ENCODE measurements around the gene ERCC2. TPM values are rescaled to one million over a fixed set of nuclear protein-coding genes. Genes with fewer than 3 reads are reported as not detected.

ERCC2 gene
- total RNA-seq, 4 donors from 2014 or later, result 3.0 to 46.2 (median 9.2) TPM

DNA sequence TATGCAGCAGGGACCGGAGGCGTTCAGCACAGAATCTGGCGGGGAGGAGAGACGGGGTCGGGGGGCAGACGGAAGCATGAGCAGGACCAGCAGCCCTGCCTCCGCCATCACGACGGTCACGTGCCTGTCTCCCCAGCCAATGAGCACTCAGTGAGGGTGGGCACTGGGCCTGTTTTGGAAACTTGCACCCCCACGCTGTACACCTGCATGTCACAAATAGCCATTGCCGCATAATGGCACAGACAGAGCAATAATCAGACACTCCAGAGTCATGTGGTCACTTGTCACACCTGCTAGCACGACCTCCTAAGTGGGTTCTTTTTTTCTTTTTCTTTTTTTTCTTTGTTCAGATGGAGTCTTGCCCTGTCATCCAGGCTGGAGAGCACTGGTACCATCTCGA lies 8.8 kb downstream of the ERCC2 start:
- in situ Hi-C loops (cut with MboI; ENCODE audit: low pct_ligation_motif_present in 1 of 4, low pct_unique_long_range_greater_than_20kb in 1 of 4, low sequenced_read_pairs in 3 of 4), result no loop called here
- WGBS, 2 donors (ENCODE audit: low coverage in 1 of 2), result 87 to 89% methylated on average over 3 to 14 of the region's 14 CpGs
- Histone ChIP-seq H3K27ac (no peak overlapping the region), H3K9me3 (no peaks in the 10 kb centered on the region), H3K36me3 (no peaks in the 10 kb centered on the region), H3K27me3 (no peaks in the 10 kb centered on the region), H3K4me3 (no peak overlapping the region), H3K4me1 (no peaks in the 10 kb centered on the region)
- TF ChIP-seq EP300 (IDR thresholded peaks at IDR 0.05; ENCODE audit: low read depth) (no peak), POLR2AphosphoS5 (IDR thresholded peaks at IDR 0.05) (no peak), POLR2A (IDR thresholded peaks at IDR 0.05) (no peak)
- TF ChIP-seq, protein P1, sequence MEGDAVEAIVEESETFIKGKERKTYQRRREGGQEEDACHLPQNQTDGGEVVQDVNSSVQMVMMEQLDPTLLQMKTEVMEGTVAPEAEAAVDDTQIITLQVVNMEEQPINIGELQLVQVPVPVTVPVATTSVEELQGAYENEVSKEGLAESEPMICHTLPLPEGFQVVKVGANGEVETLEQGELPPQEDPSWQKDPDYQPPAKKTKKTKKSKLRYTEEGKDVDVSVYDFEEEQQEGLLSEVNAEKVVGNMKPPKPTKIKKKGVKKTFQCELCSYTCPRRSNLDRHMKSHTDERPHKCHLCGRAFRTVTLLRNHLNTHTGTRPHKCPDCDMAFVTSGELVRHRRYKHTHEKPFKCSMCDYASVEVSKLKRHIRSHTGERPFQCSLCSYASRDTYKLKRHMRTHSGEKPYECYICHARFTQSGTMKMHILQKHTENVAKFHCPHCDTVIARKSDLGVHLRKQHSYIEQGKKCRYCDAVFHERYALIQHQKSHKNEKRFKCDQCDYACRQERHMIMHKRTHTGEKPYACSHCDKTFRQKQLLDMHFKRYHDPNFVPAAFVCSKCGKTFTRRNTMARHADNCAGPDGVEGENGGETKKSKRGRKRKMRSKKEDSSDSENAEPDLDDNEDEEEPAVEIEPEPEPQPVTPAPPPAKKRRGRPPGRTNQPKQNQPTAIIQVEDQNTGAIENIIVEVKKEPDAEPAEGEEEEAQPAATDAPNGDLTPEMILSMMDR (IDR thresholded peaks at IDR 0.05), result no peak
- DNase-seq, result no peak
- intact Hi-C loops (cut with DNase I; ENCODE audit: low total_unique reads), result no loop called here

DNA sequence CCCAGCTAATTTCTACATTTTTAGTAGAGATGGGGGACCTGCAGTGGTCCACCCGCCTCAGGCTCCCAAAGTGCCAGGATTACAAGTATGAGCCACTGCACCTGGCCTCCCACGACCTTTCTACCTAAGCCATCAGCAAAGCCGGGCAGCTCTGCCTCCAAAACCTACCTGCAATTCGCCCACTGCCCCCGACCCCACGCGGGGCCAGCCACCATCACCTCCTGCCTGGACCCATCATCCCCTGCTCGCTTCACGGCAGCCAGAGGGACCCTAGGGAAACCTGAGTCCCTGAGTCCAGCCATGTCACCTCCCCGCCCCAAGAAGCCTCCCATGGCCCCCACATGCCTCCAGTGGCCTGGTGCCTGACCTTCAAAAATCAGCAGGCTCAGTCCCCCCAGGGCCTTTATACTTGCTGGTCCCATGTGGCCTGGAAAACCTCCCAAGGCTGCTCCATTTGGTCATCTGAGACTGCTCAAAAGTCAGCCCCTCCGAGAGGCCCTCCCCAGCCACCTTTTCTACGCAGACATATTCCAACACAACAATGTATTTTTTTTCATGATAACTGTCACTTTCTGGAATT lies 12.1 kb downstream of the ERCC2 start:
- WGBS, 2 donors (ENCODE audit: low coverage in 1 of 2), result 92 to 94% methylated on average over 3 to 12 of the region's 12 CpGs
- H3K27me3 ChIP-seq, result no peaks in the 10 kb centered on the region
- H3K4me3 ChIP-seq, result no peak overlapping the region
- no peaks in the 10 kb centered on the region for H3K9me3 ChIP-seq
- no peaks in the 10 kb centered on the region for H3K36me3 ChIP-seq
- TF ChIP-seq, protein P1 (IDR thresholded peaks at IDR 0.05), result no peak
- TF ChIP-seq POLR2A (IDR thresholded peaks at IDR 0.05) (no peak), EP300 (IDR thresholded peaks at IDR 0.05; ENCODE audit: low read depth) (no peak), POLR2AphosphoS5 (IDR thresholded peaks at IDR 0.05) (no peak)
- no peaks in the 10 kb centered on the region for H3K4me1 ChIP-seq
- in situ Hi-C loops (cut with MboI; ENCODE audit: low pct_ligation_motif_present in 1 of 4, low pct_unique_long_range_greater_than_20kb in 1 of 4, low sequenced_read_pairs in 3 of 4), result no loop called here
- intact Hi-C loops (cut with DNase I; ENCODE audit: low total_unique reads), result no loop called here
- DNase-seq, result no peak
- H3K27ac ChIP-seq, result no peak overlapping the region

DNA sequence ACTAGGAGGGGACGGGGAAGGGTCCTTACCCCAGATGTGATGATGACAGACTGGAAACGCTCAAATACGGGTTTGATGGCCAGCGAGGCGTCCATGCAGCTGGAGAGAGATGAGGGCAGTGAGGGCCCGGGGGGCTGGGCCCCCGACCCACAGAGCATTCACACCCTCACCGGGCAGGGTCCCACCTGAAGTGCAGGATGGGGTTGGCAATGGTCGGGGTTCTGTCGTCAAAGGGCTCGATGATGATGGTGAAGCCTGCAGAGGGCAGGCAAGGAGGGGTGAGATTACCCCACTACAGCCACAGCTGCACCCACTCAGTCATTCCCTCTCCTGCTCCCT lies 13.0 kb downstream of the ERCC2 start:
- in situ Hi-C loops (cut with MboI; ENCODE audit: low pct_ligation_motif_present in 1 of 4, low pct_unique_long_range_greater_than_20kb in 1 of 4, low sequenced_read_pairs in 3 of 4), result no loop called here
- 92 to 100% methylated on average over 3 to 11 of the region's 11 CpGs for WGBS, 2 donors (ENCODE audit: low coverage in 1 of 2)
- H3K27me3 ChIP-seq, result no peaks in the 10 kb centered on the region
- intact Hi-C loops (cut with DNase I; ENCODE audit: low total_unique reads), result no loop called here
- no peak overlapping the region for H3K4me3 ChIP-seq
- no peak for TF ChIP-seq POLR2AphosphoS5 (IDR thresholded peaks at IDR 0.05)
- TF ChIP-seq, protein P1 (IDR thresholded peaks at IDR 0.05), result no peak
- no peaks in the 10 kb centered on the region for H3K36me3 ChIP-seq
- no peak overlapping the region for H3K27ac ChIP-seq
- no peak for DNase-seq
- H3K4me1 ChIP-seq, result no peaks in the 10 kb centered on the region
- H3K9me3 ChIP-seq, result no peaks in the 10 kb centered on the region

- Histone ChIP-seq H3K4me1 (no peaks in the 10 kb centered on the region), H3K36me3 (no peaks in the 10 kb centered on the region), H3K4me3 (no peak overlapping the region), H3K9me3 (no peaks in the 10 kb centered on the region), H3K27ac (no peak overlapping the region), H3K27me3 (no peaks in the 10 kb centered on the region)
- 80 to 94% methylated on average over 1 to 20 of the region's 20 CpGs for WGBS, 2 donors (ENCODE audit: low coverage in 1 of 2)
- in situ Hi-C loops (cut with MboI; ENCODE audit: low pct_ligation_motif_present in 1 of 4, low pct_unique_long_range_greater_than_20kb in 1 of 4, low sequenced_read_pairs in 3 of 4) (no loop called here), intact Hi-C loops (cut with DNase I; ENCODE audit: low total_unique reads) (no loop called here)
- no peak for DNase-seq
- TF ChIP-seq POLR2AphosphoS5 (IDR thresholded peaks at IDR 0.05) (no peak), POLR2A (IDR thresholded peaks at IDR 0.05) (no peak), EP300 (IDR thresholded peaks at IDR 0.05; ENCODE audit: low read depth) (no peak)
- TF ChIP-seq, protein P1 (IDR thresholded peaks at IDR 0.05), result no peak
Observed at GRCh38 chr19:45356760-45357444, 13.5 kb downstream of the ERCC2 start.

Measured in transverse colon (tissue), 4 donors.